IPS-NIHi11 (cell line): ENCODE results near the gene ATG14.
"Not testable (repeated sequence)": the region's sequence is repeated elsewhere in the genome, so short reads cannot be mapped to it uniquely, and the experiment has no call there.

Experiments used
- DNase-seq: peaks from one replicate; pipeline ENCODE4 v3.0.0; 2012; ENCODE audit warnings: mixed read lengths, low spot score

ATG14 gene

GRCh38 chr14:55433880-55434804 is 22.5 kb upstream of the ATG14 start:
- DNase-seq: no peak

- DNase-seq: no peak
Observed at GRCh38 chr14:55432628-55433027, 21.0 kb upstream of the ATG14 start.

GRCh38 chr14:55430024-55430690 is 18.5 kb upstream of the ATG14 start:
- DNase-seq: peak; percentile 46

GRCh38 chr14:55427439-55427838 is 15.8 kb upstream of the ATG14 start:
- DNase-seq: no peak

GRCh38 chr14:55426891-55427290 is 15.3 kb upstream of the ATG14 start:
- no peak for DNase-seq

- no peak for DNase-seq
Observed at GRCh38 chr14:55425091-55425490, 13.5 kb upstream of the ATG14 start.

GRCh38 chr14:55423969-55424368 is 12.3 kb upstream of the ATG14 start:
- no peak for DNase-seq

GRCh38 chr14:55422338-55422737 is 10.7 kb upstream of the ATG14 start:
- DNase-seq: not testable (repeated sequence)

GRCh38 chr14:55419663-55420062 is 8.0 kb upstream of the ATG14 start:
- DNase-seq: no peak

- DNase-seq: no peak
Observed at GRCh38 chr14:55418411-55418810, 6.8 kb upstream of the ATG14 start.

- no peak for DNase-seq
Observed at GRCh38 chr14:55417955-55418354, 6.3 kb upstream of the ATG14 start.

GRCh38 chr14:55416866-55417265 is 5.2 kb upstream of the ATG14 start:
- DNase-seq: peak; percentile 33

GRCh38 chr14:55414551-55414950 is 2.9 kb upstream of the ATG14 start:
- DNase-seq: no peak

- no peak for DNase-seq
Observed at GRCh38 chr14:55412676-55413075, 1.0 kb upstream of the ATG14 start.

GRCh38 chr14:55410876-55411275 is 754 bp downstream of the ATG14 start:
- no peak for DNase-seq

- DNase-seq: no peak
Observed at GRCh38 chr14:55404173-55404854, 7.3 kb downstream of the ATG14 start.

- DNase-seq: no peak
Observed at GRCh38 chr14:55401751-55402150, 9.9 kb downstream of the ATG14 start.

- DNase-seq: no peak
Observed at GRCh38 chr14:55399852-55400251, 11.8 kb downstream of the ATG14 start.

- no peak for DNase-seq
Observed at GRCh38 chr14:55399183-55399582, 12.4 kb downstream of the ATG14 start.

- no peak for DNase-seq
Observed at GRCh38 chr14:55398679-55399078, 13.0 kb downstream of the ATG14 start.

GRCh38 chr14:55389330-55389729 is 22.3 kb downstream of the ATG14 start:
- DNase-seq: no peak

- DNase-seq: no peak
Observed at GRCh38 chr14:55388160-55388559, 23.5 kb downstream of the ATG14 start.

- DNase-seq: no peak
Observed at GRCh38 chr14:55387121-55387520, 24.5 kb downstream of the ATG14 start.
